ENCODE data around the gene ABHD17B. TPM values are rescaled to one million over a fixed set of nuclear protein-coding genes. Genes with fewer than 3 reads are reported as not detected.

The ABHD17B gene
- total RNA-seq, 2 experiments from 2014 or later = 27.0 to 35.7 TPM

DNA sequence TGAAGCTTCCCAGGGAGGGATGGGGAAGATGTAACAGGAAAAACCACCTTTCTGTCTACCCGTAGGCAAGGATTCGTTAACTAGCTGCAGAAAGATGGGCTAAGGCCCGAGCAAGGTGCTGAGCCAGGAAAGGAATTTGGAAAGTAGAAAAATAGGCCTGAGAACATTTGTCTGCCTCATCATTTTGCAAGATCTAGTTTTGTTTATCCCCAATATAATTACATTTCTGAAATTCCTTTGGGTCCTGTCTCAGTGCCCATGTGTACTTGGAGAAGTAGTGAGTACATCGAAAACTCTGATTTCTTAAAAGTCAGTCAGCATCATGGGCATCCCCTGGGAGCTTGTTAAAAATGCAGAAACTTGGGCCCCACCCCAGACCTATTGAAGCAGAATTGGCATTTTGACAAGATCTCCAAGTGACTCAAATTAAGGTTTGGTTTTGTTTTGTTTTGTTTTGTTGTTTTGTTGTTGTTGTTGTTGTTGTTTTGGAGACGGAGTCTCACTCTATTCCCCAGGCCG, 90.5 kb downstream of the ABHD17B start:
- DNase-seq = no peak
- CTCF ChIA-PET = interaction anchor here (1.1 to 8.6 kb wide), 5 partner anchors 10 to 205 kb away, joined by 3 to 45 read pairs (median 4); no protein-coding TSS in a partner anchor
- ATAC-seq = no peak
- H3K4me3 Mint-ChIP-seq = no peak overlapping the region
- no peaks in the 10 kb centered on the region for H3K36me3 Mint-ChIP-seq
- H3K27me3 Mint-ChIP-seq = no peaks in the 10 kb centered on the region
- no peaks in the 10 kb centered on the region for H3K9me3 Mint-ChIP-seq (ENCODE audit: low read depth)
- no peak overlapping the region for H3K27ac Mint-ChIP-seq
- H3K4me1 Mint-ChIP-seq = peaks cover 9% of the 10 kb centered on the region

DNA sequence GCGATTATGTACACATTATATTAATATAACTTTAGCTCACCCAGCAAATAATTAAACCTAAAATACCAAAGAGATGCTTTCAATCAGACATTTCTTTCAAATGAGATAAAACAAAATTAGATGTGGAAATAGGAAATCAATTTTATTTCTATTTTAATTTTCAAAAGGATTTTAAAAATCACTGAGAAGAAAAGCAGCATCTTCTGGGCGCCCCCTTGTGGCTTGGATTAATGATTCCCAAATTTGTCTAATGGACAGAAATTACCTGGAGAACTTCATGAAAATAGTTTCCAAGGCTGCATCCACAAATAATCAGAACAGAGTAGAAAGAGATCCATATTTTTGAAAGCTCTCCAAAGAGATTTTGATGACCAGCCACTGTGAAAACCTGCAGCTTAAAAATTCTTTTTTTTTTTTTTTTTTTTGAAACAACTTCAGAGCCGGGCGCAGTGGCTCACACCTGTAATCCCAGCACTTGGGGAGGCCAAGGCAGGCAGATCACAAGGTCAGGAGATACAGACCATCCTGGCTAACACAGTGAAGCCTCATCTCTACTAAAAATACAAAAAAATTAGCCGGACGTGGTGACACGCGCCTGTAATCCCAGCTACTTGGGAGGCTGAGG, 91.8 kb downstream of the ABHD17B start:
- Mint-ChIP-seq H3K4me1 (peaks cover 9% of the 10 kb centered on the region), H3K27me3 (no peaks in the 10 kb centered on the region), H3K27ac (no peak overlapping the region), H3K36me3 (no peaks in the 10 kb centered on the region), H3K4me3 (no peak overlapping the region), H3K9me3 (ENCODE audit: low read depth) (no peaks in the 10 kb centered on the region)
- DNase-seq (no peak), ATAC-seq (no peak)
- CTCF ChIA-PET = interaction anchor here (0.6 to 8.6 kb wide), 29 partner anchors 9 to 1291 kb away, joined by 3 to 45 read pairs (median 4); partner anchors contain the start of genes ABHD17B and C9orf85

DNA sequence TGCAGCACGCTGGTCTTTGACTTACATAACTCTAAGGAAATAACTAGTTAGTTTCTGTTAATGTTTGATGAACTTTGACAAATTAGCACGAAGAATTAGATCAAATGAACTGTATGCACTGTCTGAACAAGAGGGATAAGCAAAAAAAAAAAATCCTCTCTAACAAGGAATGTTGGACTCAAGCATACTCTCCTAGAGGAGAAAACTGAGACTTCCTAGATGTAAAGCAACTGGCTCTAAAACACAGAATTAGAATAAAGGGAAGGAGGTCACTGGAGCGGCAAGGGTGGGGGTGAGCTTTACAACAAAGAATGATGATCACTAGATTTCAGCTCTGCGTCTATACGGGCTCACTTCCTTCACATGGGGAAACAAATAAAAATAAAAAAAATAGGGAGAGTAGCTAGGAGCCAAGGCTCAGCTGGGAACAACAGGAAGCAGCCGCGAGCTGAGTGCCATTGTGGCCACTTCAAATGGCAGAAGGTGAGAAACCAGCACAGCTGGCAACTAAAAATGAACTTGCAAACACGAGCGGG, 94.0 kb downstream of the ABHD17B start:
- Mint-ChIP-seq H3K36me3 (no peaks in the 10 kb centered on the region), H3K27ac (no peak overlapping the region), H3K27me3 (no peaks in the 10 kb centered on the region), H3K4me3 (no peak overlapping the region), H3K4me1 (peaks cover 9% of the 10 kb centered on the region), H3K9me3 (ENCODE audit: low read depth) (no peaks in the 10 kb centered on the region)
- ATAC-seq = no peak
- CTCF ChIA-PET = interaction anchor here (0.8 to 8.6 kb wide), 9 partner anchors 10 to 212 kb away, joined by 3 to 45 read pairs (median 4); partner anchors contain the start of genes ABHD17B and C9orf85
- DNase-seq = no peak

Other genes starting within 250 kb of the ABHD17B start
- 10 to 100 TPM; 57.0 to 78.8 TPM for gene CEMIP2, start 142.7 kb downstream of the ABHD17B start, total RNA-seq
- 10 to 100 TPM in 1 of 2 experiments, 1 to 10 TPM in 1; 9.8 to 13.0 TPM for gene C9orf85, start 446 bp upstream of the ABHD17B start, total RNA-seq
- not detected for gene C9orf57, start 149.4 kb upstream of the ABHD17B start, total RNA-seq
- not detected for gene GDA, start 238.2 kb upstream of the ABHD17B start, total RNA-seq